GM12878 (cell line): Measurements from ENCODE around the gene SORBS2. TPM values are rescaled to one million over a fixed set of nuclear protein-coding genes. Genes with fewer than 3 reads are reported as not detected.

Source experiments
- ATAC-seq: fragments of 200-7000 bp; cut with Tn5 transposase; 3 replicates; pipeline ENCODE4 v1.9.1; 2020; ENCODE audit warnings: mild to moderate bottlenecking, moderate library complexity
- BruUV-seq: library from RNA; stranded (reverse); fragments of 400-500 nt; replicated peaks from 2 replicates; lab custom pipeline; 2021; lab: Mats Ljungman, UMichigan
- CTCF ChIA-PET: fragments of 300-600 bp; sonication (Branson Sonifier 250); formaldehyde crosslinking; extraction: SDS; loops from one replicate; lab custom pipeline; 2021; ENCODE audit warnings: inconsistent platforms; lab: Yijun Ruan, JAX
- POLR2A ChIA-PET: fragments of 350-600 bp; formaldehyde crosslinking; extraction: SDS; loops from one replicate; lab custom pipeline; 2021; ENCODE audit warnings: inconsistent platforms; lab: Charles Lee
- RAD21 ChIA-PET: fragments of 300-600 bp; sonication (Branson Sonifier 250); formaldehyde crosslinking; loops from one replicate; lab custom pipeline; 2023; ENCODE audit warnings: antibody characterized with exemption; ENCODE audit not compliant: unreplicated experiment; lab: Charles Lee
- SMC1A ChIA-PET: fragments of 300-600 bp; sonication (Branson Sonifier 250); formaldehyde crosslinking; loops from one replicate; lab custom pipeline; 2023; ENCODE audit not compliant: unreplicated experiment, uncharacterized antibody; lab: Charles Lee
- DNase-seq: peaks from one replicate; pipeline ENCODE4 v3.0.0-alpha.2; 2011; ENCODE audit warnings: low read depth, low spot score
- FAIRE-seq: peaks from 3 replicates; lab custom pipeline; 2011; peaks lifted over from hg19 to GRCh38; lab: Jason Lieb, UNC
- H2AFZ ChIP-seq: 2 replicates; pipeline ENCODE4 v1.6.0; 2011; ENCODE audit warnings: low read depth, low read length, control low read depth; ENCODE audit not compliant: control insufficient read depth
- H3K27ac ChIP-seq: 2 replicates; pipeline ENCODE4 v1.5.1; 2011; ENCODE audit warnings: control low read depth; ENCODE audit not compliant: control insufficient read depth, insufficient read depth
- H3K27me3 ChIP-seq, 2 experiments: replicated peaks in 1 of 2; 2 replicates each; pipeline versions ENCODE4 v1.6.0 to v1.6.1; 2011; ENCODE audit warnings: low read length in 1 of 2; ENCODE audit not compliant: control insufficient read depth in 2 of 2, insufficient read depth in 2 of 2
- H3K36me3 ChIP-seq, 2 experiments: 2 replicates each; pipeline ENCODE4 v1.5.1; 2011; ENCODE audit warnings: low read length in 1 of 2; ENCODE audit not compliant: control insufficient read depth in 2 of 2, insufficient read depth in 2 of 2
- H3K4me1 ChIP-seq: 2 replicates; pipeline ENCODE4 v1.6.1; 2011; ENCODE audit warnings: mild to moderate bottlenecking, low read length, moderate library complexity, mixed read lengths; ENCODE audit not compliant: control insufficient read depth, insufficient read depth
- H3K4me2 ChIP-seq: 2 replicates; pipeline ENCODE4 v1.6.0; 2011; ENCODE audit warnings: control low read depth; ENCODE audit not compliant: control insufficient read depth, insufficient read depth
- H3K4me3 ChIP-seq: fragments of 200-600 bp; sonication (generic); 2 replicates; pipeline ENCODE4 v1.5.1; 2016
- H3K79me2 ChIP-seq: 2 replicates; pipeline ENCODE4 v1.6.0; 2011; ENCODE audit warnings: low read length; ENCODE audit not compliant: control insufficient read depth, insufficient read depth
- H3K9ac ChIP-seq: 2 replicates; pipeline ENCODE4 v1.8.0; 2011; ENCODE audit warnings: low read length, control low read depth, mixed read lengths; ENCODE audit not compliant: control insufficient read depth, insufficient read depth
- H3K9me3 ChIP-seq: replicated peaks from 3 replicates; pipeline ENCODE4 v1.5.1; 2011; ENCODE audit warnings: mild to moderate bottlenecking, low read length; ENCODE audit not compliant: control insufficient read depth, insufficient read depth
- H4K20me1 ChIP-seq: 2 replicates; pipeline ENCODE4 v1.6.0; 2011; ENCODE audit not compliant: control insufficient read depth, insufficient read depth
- CHD2 ChIP-seq: IDR thresholded peaks from 2 replicates; pipeline ENCODE4 v1.6.1; 2011; ENCODE audit warnings: low read depth, low read length, improper control_type of control experiment, borderline replicate concordance
- CHD4 ChIP-seq: fragments of 200-600 bp; sonication (generic); IDR thresholded peaks from 2 replicates; pipeline ENCODE4 v1.6.1; 2016; ENCODE audit warnings: mild to moderate bottlenecking
- ELK1 ChIP-seq: IDR thresholded peaks from 2 replicates; pipeline ENCODE4 v1.6.1; 2012; ENCODE audit warnings: low read depth, low read length, improper control_type of control experiment
- MTA2 ChIP-seq: fragments of 450-650 bp; IDR thresholded peaks from 2 replicates; pipeline ENCODE4 v1.6.1; 2016; ENCODE audit warnings: low read depth, mild to moderate bottlenecking, moderate library complexity
- NFYA ChIP-seq: IDR thresholded peaks from 2 replicates; pipeline ENCODE4 v1.6.1; 2011; ENCODE audit warnings: low read depth, mild to moderate bottlenecking, low read length, improper control_type of control experiment, borderline replicate concordance
- REST ChIP-seq: IDR thresholded peaks from 2 replicates; pipeline ENCODE4 v1.6.1; 2012; ENCODE audit warnings: mild to moderate bottlenecking, low read depth, low read length
- SKIL ChIP-seq: fragments of 450-650 bp; IDR thresholded peaks from 2 replicates; pipeline ENCODE4 v1.6.1; 2017; ENCODE audit warnings: mild to moderate bottlenecking, low read depth, inconsistent platforms; ENCODE audit not compliant: poor library complexity, severe bottlenecking
- STAT1 ChIP-seq: fragments of 450-650 bp; conservative IDR thresholded peaks from 2 replicates; pipeline ENCODE4 v1.6.1; 2014; ENCODE audit warnings: antibody characterized with exemption, mild to moderate bottlenecking
- WGBS: methylation state at CpG from one replicate; pipeline ENCODE4 v1.1.6; 2016; ENCODE audit warnings: low lambda C conversion rate; ENCODE audit not compliant: insufficient replicate concordance, insufficient coverage; ENCODE audit errors: missing lambda C conversion rate; 5-methylcytosine and 5-hydroxymethylcytosine counted together
- in situ Hi-C: fragments of 300-500 bp; cut with MboI; formaldehyde crosslinking; loops from 9 replicates; pipeline ENCODE4 v1.14.3; 2018; ENCODE audit warnings: mixed read lengths
- intact Hi-C: fragments of 100-400 bp; cut with micrococcal nuclease; formaldehyde crosslinking; loops from one replicate; pipeline ENCODE4 v1.14.2; 2022; ENCODE audit not compliant: unreplicated experiment
- polyA plus RNA-seq, 11 experiments: library from polyadenylated mRNA; depleted of rRNA in 4 of 11; unstranded in 6 of 11; stranded (reverse) in 5 of 11; fragments of >200 nt; fragmentation: Nextera tagmentation in 4 of 11; fragmentation: Illumina TruSeq in 1 of 11; extraction: Ambion mirVana in 4 of 11; extraction: Trizol in 1 of 11; gene quantifications; 1 replicate in 1 of 11; 2 replicates in 10 of 11; pipeline versions ENCODE4 v1.2.1 to v1.2.3, GENCODE V29; 2011 to 2016; ENCODE audit warnings: inconsistent platforms in 2 of 11, missing spikeins in 2 of 11, low read depth in 1 of 11
- total RNA-seq, 4 experiments: library from RNA; depleted of rRNA in 3 of 4; stranded (reverse); fragments of >200 nt in 3 of 4; fragmentation: Illumina TruSeq in 1 of 4; extraction: Trizol in 1 of 4; gene quantifications; 2 replicates each; pipeline versions ENCODE4 v1.2.1 to v1.2.3, GENCODE V29; 2013 to 2021

The SORBS2 gene
- total and polyA plus RNA-seq, 10 of the 15 experiments (the other 5 are each of a cell fraction or from before 2014, with no cell fraction given), result 0.06 to 3.0 (median 0.79) TPM

GRCh38 chr4:185719500-185719858, 92.5 kb downstream of the SORBS2 start:
- CTCF ChIA-PET, result no interaction called here
- FAIRE-seq, result no peak
- Histone ChIP-seq H3K4me3 (no peak overlapping the region), H3K4me1 (no peaks in the 10 kb centered on the region), H3K79me2 (no peaks in the 10 kb centered on the region)
- in situ Hi-C loops, result no loop called here
- 42% methylated on average over 3 of the region's 3 CpGs for WGBS
- no peak for ATAC-seq
- POLR2A ChIA-PET, result no interaction called here
- no TSS peak for BruUV-seq
- no peak for TF ChIP-seq MTA2
- TF ChIP-seq STAT1, result no peak
- TF ChIP-seq NFYA, result no peak
- no peak for TF ChIP-seq CHD2
- TF ChIP-seq SKIL, result no peak
- no peak for TF ChIP-seq ELK1
- TF ChIP-seq REST, result no peak
- no peak for TF ChIP-seq CHD4
- TF ChIP-seq, all 136 proteins: peak for 0
- Histone ChIP-seq H4K20me1 (no peaks in the 10 kb centered on the region), H2AFZ (no peak overlapping the region), H3K27me3 (no peaks in the 10 kb centered on the region), H3K4me2 (no peak overlapping the region), H3K36me3 (no peaks in the 10 kb centered on the region), H3K9me3 (no peaks in the 10 kb centered on the region), H3K27ac (no peak overlapping the region), H3K9ac (no peak overlapping the region)
- RAD21 ChIA-PET, result no interaction called here
- SMC1A ChIA-PET, result interaction anchor here (1.0 kb wide), 1 partner anchor 11 kb away, joined by 3 read pairs; no protein-coding TSS in a partner anchor
- no peak for DNase-seq
- intact Hi-C loops, result no loop called here
